Stimulated activated CD4-positive, alpha-beta T cell treated with anti-CD3 and anti-CD28 coated beads, Interleukin-12 subunit alpha, Interleukin-12 subunit beta, amount 100 ng/mL, for 24 hours (primary cell): ENCODE measurements around the gene HIC1.
A peak's percentile ranks its signal among the peaks of the same experiment; 100 is the strongest.
"Not testable (repeated sequence)": the region's sequence is repeated elsewhere in the genome, so short reads cannot be mapped to it uniquely, and the experiment has no call there.

Experiments
- DNase-seq, 2 experiments: peaks; one replicate each; pipeline ENCODE4 v3.0.0-alpha.2; 2020; ENCODE audit warnings: low read depth in 2 of 2

Gene HIC1

GRCh38 chr17:2054512-2055291, at the start of gene HIC1:
HIC1 (plus strand) TSS chr17:2055103; CDS start chr17:2056691, 1,588 bp downstream.
- DNase-seq, result peak; percentile 62 to 67

GRCh38 chr17:2008332-2009126, 46.4 kb upstream of the HIC1 start:
- no peak for DNase-seq

GRCh38 chr17:2009737-2010136, 45.2 kb upstream of the HIC1 start:
- no peak for DNase-seq

- DNase-seq, result no peak
These were observed 43.2 kb upstream of the HIC1 start for GRCh38 chr17:2011411-2012371.

- no peak for DNase-seq
These were observed 42.4 kb upstream of the HIC1 start for GRCh38 chr17:2012499-2012898.

- not testable (repeated sequence) for DNase-seq
These were observed 41.5 kb upstream of the HIC1 start for GRCh38 chr17:2013220-2013993.

- DNase-seq, result no peak
These were observed 40.9 kb upstream of the HIC1 start for GRCh38 chr17:2013994-2014317.

GRCh38 chr17:2015314-2015713, 39.6 kb upstream of the HIC1 start:
- no peak for DNase-seq

- no peak for DNase-seq
These were observed 38.4 kb upstream of the HIC1 start for GRCh38 chr17:2016494-2016893.

- DNase-seq, result no peak
These were observed 37.5 kb upstream of the HIC1 start for GRCh38 chr17:2017274-2017941.

- no peak for DNase-seq
These were observed 36.0 kb upstream of the HIC1 start for GRCh38 chr17:2018716-2019510.

- DNase-seq, result no peak
These were observed 35.2 kb upstream of the HIC1 start for GRCh38 chr17:2019723-2020122.

GRCh38 chr17:2020721-2021120, 34.2 kb upstream of the HIC1 start:
- DNase-seq, result no peak

GRCh38 chr17:2022647-2023240, 32.2 kb upstream of the HIC1 start:
- no peak for DNase-seq

GRCh38 chr17:2023256-2023655, 31.6 kb upstream of the HIC1 start:
- no peak for DNase-seq

GRCh38 chr17:2023692-2024571, 31.0 kb upstream of the HIC1 start:
- no peak for DNase-seq

- no peak for DNase-seq
These were observed 30.2 kb upstream of the HIC1 start for GRCh38 chr17:2024572-2025219.

- peak in 1 of 2 experiments; percentile 53 for DNase-seq
These were observed 29.7 kb upstream of the HIC1 start, which contains the start of gene RTN4RL1 for GRCh38 chr17:2025220-2025621. RTN4RL1 (minus strand) TSS chr17:2025334; CDS start chr17:2024865, 469 bp downstream.
